GM19468 (cell line): ENCODE data around the gene RHOU.
"Not testable (repeated sequence)": the region's sequence is repeated elsewhere in the genome, so short reads cannot be mapped to it uniquely, and the experiment has no call there.

Experiments used
- ATAC-seq: cut with Tn5 transposase; IDR thresholded peaks from one replicate; pipeline ENCODE4 v1.9.1; 2021; ENCODE audit warnings: mild to moderate bottlenecking, moderate library complexity, moderate number of reproducible peaks; ENCODE audit not compliant: unreplicated experiment; ENCODE audit errors: extremely low read depth

The RHOU gene

DNA sequence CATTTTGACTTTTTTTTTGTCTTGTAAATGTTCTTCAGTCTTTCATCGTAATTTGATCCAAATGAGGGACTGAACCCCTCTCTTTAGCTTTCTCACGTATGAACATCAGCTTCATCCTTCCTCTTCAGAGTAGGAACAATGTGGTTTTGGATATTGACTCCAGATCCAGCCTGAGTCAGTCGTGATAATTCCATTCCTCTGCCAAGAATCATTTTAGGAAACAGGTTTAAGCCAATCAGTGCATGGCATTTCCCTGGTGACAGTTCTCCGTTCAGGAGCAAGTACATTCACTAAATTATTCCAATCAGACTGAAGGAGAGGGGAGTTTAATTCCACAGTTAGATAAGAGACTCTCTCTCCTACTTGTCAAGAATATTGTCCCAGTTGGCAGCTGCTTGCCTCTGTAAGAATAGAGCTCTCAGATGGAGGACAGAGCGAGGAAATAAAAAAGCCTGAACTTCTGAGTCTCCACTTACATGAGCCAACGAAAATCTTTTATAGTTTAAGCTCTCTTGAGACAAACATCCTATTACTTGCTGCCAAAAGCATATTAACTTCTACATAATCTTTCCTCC, 18.6 kb downstream of the RHOU start:
- no peak for ATAC-seq

DNA sequence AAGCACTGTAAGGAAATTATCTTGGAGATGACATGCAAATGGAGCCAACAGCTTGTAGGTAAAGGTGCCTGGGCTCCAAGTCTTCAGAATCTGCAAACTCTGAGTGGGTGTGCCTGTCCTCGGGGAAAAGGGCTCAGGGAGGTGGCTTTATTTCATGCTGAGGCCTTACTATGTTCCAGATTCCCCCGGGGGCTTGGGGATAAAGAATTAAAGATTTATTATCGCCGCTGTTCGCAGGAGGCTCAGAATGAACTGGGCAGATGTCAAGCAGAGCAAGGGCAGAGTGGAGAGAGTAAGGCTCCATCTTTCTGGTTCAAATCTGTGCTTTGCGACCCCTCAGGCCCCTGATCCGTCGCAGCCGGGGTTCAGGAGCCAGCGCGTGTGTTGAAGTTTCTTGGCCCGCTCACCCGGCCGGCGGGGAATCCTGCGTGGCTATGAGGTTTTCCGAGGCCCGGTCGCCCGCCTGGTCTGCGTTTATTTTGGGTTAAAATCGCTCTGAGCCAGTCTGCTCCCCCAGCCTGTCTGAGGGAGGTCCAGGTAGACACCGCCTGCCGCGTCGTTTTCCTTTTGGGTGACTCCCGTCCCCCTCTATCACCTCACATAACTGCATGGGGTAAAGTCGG, 19.5 kb downstream of the RHOU start:
- ATAC-seq: no peak

DNA sequence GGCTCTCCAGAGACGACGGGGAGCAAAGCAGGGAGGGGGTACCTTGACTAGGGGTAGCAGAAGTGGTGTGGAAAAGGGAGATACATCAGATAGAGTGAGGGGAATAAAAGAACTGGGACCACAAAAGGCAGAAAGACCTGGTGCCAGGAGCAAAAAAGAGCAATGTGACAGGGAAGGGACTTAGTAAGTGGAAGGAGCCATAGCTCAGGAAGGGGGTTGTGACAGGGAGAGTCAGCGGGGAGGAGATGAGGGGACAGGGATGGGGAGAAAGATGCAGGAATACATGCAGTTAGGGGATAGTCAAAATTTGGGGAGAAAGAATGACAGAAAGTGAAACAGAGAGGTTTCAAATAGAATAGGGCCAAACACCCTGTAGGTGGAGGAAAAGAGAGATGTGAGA, 20.5 kb downstream of the RHOU start:
- no peak for ATAC-seq

DNA sequence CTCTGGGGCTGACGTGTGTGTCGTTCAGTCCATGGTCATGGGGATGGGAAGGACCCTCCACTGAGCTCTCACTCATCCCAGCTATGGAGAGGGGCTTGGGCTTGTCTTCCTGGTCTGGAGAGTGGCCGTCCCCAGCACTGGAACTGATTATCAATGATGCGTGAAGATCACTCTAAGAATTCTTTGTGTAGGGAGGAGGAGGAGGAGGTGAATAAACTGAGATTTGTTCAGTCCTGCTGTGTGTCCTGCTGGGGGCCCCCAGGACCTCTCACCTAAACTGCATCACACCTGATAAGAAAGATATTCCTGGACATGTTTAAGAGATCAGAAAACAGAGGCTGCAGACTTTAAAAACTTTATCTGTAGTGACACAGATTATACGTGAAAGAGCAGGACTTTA, 21.2 kb downstream of the RHOU start:
- no peak for ATAC-seq

DNA sequence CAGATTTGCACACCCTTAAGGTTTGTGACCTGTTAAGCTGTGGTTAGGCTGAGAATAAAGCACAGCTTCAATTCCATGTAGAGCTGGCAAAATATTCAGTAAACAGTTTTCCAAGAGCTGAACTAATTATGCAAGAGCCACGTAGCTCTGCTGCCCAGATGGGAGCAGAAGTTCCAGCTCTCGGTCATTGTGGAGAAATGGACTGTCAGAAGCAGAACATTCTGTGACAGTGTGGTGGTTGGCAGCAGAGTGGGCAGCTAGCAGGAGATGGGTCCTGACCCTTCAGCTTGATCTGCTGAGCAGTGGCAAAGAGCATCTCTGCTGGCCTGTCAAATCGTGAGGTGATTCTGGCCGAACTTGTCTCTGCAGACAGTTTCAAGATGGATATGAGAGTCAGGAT, 23.2 kb downstream of the RHOU start:
- ATAC-seq: no peak

DNA sequence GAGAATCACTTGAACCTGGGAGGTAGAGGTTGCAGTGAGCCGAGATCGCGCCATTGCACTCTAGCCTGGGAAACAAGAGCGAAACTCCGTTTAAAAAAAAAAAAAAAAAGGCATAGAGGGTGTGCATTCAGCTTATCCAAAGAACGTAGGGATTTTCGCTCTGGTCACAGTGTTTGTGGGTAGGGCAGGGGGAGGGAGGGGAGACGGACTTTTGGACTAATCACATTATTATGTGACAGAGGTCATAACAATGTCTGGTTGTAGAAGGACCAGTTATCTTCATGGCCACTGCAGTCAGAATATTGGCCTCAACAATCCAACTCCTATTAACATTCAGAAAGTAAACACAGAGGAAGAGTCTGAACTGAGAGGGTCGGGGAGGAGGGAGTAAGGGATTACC, 25.7 kb downstream of the RHOU start:
- ATAC-seq: no peak

DNA sequence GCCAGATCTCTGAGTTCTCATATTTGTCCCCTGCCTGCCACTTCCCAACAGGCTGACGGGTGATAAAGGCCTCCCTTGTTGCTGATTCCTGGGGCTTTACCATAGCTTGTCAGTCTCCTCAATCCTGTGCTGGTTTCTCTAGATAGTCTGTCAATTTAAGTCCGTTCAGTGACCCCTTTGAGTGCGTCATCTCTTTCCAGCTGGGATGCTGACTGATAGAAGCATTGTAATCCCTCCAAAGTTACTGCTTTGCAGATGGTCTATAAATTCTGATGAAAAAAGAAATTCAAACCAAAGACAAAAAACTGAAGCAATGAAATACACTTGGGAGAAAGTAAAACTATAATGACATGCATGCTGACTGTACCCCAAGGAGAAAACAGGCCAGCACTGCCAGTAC, 28.3 kb downstream of the RHOU start:
- no peak for ATAC-seq

DNA sequence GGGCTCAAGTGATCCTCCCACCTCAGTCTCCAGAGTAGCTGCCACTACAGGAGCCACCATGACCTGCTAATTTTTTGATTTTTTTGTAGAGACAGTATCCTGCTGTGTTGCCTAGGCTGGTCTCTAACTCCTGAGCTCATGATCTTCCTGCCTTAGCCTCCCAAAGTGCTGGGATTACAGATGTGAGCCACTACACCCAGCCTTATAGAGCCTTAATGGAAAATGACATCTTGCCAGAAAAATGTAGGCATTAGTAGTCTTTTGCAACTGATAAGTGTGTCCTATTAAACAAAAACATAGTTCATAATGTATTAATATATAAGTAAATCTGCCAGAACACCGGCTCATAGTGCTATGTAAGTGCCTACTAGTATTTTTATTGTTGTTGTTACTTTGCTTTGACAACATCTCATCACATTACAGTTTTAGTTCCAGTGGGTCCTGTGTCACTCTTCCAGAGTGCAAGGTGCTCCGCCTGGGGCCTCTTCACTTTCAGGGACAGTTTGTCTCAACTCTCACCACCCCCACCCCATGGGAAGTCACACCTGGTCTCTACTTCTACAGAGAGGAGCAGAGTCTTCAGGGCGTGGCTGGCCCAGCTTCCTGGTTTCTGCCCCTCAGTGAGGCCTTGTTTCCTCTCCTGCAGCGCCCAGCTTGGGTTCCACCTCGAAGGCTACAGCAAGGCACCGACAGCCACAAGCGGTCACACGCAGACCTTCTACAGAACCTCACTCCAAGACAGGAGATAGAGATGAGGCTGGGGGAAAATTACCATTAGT, 30.1 kb downstream of the RHOU start:
- ATAC-seq: no peak

DNA sequence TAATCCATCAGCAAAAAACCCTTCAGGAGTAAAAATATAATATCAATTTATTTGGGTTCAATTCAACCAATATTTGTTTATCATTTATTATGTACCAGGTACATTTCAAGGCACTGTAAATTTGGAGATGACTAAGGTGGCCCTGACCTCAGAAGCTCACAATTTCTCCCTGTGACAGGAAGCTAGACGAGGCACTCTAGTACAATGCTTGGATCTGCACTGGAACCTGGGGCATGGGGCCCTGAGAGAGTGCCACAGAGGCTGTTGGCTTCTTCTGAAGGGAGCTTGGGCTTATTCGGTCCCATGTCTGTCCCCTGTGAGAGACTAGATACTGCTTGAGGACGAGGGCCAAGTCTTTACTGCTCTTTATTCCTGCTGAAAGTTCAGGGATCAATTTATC, 31.5 kb downstream of the RHOU start:
- no peak for ATAC-seq

DNA sequence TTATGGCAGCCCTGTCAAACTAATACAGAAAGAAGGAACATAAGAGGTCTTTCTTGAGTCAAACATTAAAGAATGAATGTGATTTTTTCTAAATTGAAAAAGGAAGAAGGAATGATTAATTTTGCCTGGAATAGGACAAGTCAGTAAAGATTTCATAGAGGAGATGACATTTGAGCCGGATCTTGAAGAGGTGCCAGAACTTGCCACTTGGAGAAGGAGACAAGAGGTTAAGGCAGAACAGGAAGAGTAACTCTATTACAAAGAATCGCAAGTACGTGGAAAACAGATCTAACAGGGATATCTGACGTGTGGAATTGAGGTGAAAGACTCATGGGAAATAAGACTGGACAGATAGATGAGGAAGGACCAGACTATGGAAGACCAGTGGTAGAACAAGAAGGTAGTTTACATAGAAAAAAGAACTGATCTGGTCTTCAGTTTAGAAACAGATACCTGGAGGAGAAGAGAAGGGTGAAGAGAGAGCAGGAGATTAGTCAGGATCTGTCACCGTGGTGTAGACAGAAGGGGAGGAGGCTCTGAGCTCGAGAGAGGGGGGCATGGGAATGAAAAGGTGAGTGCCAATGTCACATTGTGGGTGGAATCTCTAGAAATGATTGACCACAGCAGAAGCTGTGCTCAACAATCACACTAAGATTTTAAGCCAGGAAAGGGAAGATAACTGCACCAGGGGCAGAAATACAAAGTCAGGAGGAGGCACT, 32.5 kb downstream of the RHOU start:
- ATAC-seq: no peak

DNA sequence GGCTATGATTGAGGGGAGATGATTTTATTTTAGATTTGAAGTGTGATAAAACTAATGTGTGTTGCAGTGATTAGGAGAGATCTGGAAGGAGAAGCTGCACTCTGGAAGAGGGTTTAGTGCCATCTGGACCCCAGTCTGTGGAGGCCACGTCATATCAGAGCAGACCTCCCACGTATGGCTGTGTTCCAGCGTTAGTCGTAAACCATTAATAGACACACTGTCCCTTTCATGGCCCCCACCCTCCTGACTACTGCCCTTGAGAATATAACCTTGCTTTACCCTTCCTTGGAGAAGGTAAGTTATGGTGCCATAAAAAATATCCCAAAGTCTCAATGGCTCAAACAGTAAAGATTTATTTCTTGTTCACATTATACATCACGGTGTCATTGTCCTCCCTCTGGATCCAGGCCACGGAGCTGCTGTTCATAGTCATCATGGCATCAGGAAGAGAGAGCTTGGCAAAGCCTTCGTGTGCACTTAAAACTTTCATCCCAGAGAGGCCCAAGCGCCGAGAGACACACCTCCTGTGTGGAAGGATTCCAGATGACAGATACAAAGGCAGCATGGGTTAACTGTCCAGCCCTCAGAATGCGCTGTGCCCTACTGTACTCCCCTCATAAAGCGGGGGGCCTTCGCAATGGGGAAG, 33.2 kb downstream of the RHOU start:
- ATAC-seq: no peak

DNA sequence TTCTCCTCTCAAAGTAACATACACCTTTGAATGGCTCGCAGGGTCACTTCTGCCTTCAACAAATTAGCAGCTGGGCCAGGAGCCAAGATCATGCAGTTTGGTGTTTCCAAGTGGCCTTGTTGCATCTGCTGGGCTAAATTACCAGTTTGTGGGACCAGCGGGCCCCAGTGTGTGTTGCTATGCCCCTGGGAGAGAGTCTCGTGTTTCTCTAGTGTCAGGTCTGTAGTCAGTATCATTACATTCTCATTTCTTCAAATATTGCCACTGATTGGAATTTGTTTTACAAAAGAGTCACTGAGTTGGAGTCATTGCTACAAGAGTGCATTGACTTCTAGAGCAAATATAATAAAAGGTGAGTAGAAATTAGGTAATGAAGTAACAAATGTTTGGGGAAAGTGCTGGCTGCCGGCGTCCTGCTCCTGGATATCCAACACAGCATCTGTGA, 35.5 kb downstream of the RHOU start:
- ATAC-seq: no peak

DNA sequence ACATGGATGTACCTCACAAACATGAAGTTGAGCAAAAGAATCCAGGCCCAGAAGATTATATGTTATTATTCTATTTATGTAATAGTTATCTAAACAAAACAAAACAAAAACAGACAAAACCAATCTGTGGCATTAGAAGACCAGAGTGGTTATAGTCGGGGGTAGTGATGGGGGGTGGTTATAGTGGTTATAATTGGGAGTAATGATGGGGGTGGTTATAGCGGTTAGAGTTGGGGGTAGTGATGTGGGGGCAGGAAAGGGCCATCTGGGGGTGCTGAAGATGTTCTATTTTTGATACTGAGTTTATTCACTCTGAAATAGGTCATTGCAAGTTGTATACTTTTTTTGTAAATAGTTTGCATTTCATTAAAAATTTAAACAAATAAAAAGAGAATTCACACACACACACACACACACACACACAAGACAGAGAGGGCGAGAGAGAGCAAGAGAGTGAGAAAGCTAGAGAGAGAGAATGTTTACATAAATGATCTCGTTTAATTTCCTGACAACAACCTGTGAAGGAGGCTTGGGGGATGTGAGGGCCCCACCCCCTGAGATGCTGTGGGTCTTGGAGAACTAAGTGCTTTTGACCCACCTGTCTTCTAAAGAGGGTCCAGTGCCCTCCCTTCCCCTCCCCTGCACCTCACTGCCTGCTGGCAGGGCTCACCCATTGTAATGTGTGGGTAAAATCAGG, 37.4 kb downstream of the RHOU start:
- no peak for ATAC-seq

DNA sequence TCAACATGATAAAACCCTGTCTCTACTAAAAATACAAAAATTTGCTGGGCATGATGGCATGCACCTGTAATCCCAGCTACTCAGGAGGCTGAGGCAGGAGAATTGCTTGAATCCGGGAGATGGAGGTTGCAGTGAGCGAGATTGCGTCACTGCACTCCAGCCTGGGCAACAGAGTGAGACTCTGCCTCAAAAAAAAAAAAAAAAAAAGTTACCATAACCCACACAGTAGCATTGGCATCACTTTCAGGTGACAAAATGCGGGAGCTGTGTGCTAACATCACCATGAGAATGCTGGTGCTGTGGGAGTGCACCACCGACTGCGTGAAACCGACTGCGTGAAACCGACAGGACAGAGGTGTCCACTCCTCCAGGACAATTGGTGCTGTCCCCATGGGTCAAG, 40.7 kb downstream of the RHOU start:
- not testable (repeated sequence) for ATAC-seq

DNA sequence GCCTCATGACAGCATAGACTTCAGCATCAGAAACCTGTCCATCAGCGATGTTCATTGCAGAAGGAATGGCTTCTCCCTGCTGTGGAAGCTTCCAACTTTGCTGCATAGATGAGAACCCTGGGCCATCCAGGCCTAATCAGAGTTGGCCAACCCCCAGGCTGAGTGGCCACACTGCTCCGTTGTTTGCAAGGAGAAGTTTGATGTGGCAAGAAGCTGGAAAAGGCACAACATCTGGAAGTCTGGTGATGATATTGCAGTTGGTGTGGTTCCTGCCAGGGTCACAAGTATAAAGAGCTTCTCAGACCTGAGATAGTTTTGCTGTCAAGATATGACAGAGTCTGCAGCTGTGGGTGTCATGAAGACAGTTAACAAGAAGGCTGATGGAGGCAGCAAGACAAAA, 41.2 kb downstream of the RHOU start:
- no peak for ATAC-seq

DNA sequence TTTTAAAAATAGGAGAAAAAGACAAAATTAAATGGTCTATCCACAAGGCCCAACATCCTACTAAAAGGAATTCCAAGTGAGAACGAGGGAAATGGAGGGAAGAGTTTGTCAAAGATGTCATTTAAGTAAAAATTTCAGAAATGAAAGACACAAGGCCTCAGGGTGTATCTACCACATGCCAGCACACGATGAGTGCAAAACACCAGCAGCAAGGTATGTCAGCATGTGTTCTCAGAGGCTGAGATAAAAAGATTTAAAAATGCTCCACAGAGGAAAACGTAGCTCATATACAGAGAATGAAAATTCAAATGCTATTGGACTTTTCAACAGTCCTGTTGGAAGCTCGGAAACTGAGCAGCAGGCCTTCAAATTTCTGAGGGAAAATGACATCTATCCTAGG, 42.0 kb downstream of the RHOU start:
- no peak for ATAC-seq

DNA sequence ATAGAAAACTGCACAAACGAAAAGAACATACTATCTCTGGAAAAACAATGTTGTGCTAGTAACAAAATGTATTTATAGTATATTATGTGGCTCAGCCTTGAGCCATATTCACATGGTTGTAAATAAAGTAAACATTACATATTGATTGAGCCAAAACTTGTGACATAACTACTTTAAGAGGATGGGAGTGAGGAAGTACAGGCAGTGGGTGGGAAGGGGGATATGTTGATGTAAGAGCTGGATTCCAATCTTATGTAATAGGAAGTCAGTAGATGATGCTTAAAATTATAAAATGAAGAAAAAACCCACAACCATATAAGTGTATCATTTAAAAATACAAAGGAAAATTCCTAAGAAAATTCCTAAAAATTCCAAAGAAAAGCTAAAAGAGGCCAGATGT, 42.7 kb downstream of the RHOU start:
- no peak for ATAC-seq

DNA sequence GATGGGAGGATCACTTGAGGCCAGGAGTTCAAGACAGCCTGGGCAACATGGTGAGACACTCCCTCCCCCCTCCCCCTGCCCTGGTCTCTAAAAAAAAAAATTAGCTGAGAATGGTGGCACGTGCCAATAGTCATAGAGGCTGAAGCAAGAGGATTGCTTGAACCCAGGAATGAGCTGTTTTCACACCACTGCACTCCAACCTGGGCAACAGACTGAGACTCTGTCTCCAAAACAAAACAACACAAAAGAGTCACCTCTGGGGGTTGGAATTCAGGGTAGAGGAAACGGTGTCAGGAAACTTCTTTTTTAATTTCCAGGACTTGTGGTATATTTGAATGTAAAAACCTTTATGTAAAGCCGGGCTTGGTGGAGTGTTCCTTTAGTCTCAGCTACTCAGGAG, 43.2 kb downstream of the RHOU start:
- no peak for ATAC-seq

DNA sequence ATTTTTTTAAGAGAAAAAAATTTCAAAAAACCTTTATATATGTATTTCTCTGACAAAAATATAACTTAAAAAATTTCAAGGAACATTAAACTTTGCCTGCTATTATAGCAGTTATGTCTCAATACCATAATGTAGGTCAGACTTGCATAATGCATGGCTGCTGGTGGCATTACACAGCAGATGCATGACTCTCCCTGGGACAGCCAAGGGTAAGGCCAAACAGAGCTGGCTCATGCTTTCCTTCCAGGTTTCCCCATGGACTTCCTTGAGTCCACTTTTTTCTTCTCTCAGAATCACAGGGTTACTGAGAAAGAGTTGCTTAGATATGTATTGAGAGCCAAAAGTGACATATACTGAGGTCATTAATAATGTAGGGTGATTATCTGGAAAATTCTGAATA, 43.7 kb downstream of the RHOU start:
- ATAC-seq: no peak

DNA sequence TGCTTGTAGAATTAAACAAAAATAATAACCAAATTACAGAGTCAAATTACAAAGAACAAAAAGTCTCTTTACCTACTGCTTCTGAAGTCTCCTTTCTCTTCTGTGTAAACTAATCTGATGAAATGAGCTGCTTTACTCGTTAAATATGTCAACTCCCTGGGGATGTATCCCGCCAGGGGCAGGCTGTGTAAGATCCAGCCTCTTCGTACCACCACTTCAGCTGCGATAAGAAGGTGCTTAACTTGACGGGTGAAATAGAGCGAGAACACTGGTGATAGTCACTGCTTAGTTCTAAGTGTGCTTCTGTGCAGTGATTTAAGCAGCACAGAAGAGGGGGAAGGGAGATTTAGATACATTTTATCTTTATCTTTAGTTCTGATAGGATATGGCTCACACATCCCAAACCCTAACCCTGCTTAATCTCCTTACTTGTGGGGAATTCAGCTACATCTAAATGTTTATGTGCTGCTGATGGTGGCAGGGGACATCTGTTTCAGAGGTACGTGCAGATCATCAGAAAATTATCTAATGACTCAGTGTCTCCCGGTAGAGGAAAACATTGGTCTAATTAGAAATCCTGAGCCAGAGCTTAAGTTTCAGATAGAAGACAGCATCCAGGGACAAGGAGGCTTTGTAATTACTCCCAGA, 46.0 kb downstream of the RHOU start:
- no peak for ATAC-seq
